ENCODE data around the gene FNDC3A. TPM values are rescaled to one million over a fixed set of nuclear protein-coding genes. Genes with fewer than 3 reads are reported as not detected.

FNDC3A gene, protein sequence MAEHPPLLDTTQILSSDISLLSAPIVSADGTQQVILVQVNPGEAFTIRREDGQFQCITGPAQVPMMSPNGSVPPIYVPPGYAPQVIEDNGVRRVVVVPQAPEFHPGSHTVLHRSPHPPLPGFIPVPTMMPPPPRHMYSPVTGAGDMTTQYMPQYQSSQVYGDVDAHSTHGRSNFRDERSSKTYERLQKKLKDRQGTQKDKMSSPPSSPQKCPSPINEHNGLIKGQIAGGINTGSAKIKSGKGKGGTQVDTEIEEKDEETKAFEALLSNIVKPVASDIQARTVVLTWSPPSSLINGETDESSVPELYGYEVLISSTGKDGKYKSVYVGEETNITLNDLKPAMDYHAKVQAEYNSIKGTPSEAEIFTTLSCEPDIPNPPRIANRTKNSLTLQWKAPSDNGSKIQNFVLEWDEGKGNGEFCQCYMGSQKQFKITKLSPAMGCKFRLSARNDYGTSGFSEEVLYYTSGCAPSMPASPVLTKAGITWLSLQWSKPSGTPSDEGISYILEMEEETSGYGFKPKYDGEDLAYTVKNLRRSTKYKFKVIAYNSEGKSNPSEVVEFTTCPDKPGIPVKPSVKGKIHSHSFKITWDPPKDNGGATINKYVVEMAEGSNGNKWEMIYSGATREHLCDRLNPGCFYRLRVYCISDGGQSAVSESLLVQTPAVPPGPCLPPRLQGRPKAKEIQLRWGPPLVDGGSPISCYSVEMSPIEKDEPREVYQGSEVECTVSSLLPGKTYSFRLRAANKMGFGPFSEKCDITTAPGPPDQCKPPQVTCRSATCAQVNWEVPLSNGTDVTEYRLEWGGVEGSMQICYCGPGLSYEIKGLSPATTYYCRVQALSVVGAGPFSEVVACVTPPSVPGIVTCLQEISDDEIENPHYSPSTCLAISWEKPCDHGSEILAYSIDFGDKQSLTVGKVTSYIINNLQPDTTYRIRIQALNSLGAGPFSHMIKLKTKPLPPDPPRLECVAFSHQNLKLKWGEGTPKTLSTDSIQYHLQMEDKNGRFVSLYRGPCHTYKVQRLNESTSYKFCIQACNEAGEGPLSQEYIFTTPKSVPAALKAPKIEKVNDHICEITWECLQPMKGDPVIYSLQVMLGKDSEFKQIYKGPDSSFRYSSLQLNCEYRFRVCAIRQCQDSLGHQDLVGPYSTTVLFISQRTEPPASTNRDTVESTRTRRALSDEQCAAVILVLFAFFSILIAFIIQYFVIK
- total RNA-seq = 11.8 and 21.2 TPM in 2 replicates

DNA sequence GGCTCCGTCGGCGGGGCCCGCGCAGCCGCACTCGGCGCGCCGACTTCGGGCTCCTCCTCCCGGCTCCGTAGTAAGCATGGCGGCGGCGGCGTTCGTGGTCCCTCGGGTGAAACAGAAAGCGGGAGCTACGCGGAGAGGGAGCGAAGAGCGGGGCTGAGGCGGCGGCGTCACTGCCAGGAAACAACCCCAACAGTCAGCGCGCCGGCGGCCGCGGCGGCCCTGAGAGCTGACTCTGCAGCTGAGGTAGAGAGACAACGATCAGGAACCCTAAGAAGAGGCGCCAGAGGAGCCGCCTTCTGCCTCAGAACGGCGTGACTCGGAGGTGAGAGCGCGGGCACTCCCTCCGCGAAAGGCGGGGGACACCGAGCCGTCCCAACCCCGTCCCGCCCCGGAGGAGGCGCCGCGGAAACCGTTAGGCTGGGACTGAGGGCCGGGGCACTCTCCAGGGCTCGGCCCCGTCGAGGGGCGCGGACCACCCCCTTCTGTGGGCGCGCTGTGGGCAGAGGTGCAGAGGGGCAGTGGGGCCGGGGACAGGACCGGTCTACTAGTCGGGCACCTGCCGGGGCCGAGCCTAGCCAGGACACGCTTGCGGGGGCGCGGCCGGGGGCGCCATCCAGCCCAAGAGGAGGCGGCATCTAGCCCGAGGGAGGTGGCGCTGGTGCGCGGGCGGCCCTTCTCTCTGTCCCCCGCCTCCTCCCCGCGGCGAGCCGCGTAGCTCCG, at the start of gene FNDC3A:
FNDC3A (plus strand) TSS at position 57 of the 720 bp plus-strand sequence. CDS start 30,279 bp downstream, outside the sequence.

DNA sequence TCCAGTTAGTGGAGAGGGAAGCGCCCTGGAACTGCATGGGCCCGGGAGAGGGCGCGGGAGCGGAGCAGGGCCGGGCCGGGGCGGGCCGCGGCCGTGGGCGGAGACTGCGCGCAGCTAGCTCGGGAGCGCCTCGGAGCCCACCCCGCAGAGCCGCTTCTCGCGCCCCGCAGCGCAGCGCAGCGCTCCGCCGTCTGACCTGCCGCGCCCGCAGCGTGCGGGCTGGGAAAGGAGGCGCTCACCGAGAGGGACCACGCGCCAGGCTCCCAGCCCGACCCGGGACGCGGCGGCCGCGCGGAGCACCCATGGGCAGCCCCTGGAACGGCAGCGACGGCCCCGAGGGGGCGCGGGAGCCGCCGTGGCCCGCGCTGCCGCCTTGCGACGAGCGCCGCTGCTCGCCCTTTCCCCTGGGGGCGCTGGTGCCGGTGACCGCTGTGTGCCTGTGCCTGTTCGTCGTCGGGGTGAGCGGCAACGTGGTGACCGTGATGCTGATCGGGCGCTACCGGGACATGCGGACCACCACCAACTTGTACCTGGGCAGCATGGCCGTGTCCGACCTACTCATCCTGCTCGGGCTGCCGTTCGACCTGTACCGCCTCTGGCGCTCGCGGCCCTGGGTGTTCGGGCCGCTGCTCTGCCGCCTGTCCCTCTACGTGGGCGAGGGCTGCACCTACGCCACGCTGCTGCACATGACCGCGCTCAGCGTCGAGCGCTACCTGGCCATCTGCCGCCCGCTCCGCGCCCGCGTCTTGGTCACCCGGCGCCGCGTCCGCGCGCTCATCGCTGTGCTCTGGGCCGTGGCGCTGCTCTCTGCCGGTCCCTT, 244.5 kb downstream of the FNDC3A start, which contains the start of gene MLNR:
MLNR (plus strand) TSS at position 303 of the 820 bp plus-strand sequence; CDS start at position 303, 0 bp downstream.

GRCh38 chr13:49247643-49248621, 272.2 kb downstream of the FNDC3A start, which contains the start of gene CDADC1:
Gene CDADC1 (plus strand): TSS chr13:49247925. CDS start chr13:49248038, 113 bp downstream.

Other genes with a start within 250 kb of the FNDC3A start
- not detected in 2 replicates for gene MLNR, start 244.4 kb downstream of the FNDC3A start, total RNA-seq